Measurements from ENCODE around the gene LRSAM1.

DNA sequence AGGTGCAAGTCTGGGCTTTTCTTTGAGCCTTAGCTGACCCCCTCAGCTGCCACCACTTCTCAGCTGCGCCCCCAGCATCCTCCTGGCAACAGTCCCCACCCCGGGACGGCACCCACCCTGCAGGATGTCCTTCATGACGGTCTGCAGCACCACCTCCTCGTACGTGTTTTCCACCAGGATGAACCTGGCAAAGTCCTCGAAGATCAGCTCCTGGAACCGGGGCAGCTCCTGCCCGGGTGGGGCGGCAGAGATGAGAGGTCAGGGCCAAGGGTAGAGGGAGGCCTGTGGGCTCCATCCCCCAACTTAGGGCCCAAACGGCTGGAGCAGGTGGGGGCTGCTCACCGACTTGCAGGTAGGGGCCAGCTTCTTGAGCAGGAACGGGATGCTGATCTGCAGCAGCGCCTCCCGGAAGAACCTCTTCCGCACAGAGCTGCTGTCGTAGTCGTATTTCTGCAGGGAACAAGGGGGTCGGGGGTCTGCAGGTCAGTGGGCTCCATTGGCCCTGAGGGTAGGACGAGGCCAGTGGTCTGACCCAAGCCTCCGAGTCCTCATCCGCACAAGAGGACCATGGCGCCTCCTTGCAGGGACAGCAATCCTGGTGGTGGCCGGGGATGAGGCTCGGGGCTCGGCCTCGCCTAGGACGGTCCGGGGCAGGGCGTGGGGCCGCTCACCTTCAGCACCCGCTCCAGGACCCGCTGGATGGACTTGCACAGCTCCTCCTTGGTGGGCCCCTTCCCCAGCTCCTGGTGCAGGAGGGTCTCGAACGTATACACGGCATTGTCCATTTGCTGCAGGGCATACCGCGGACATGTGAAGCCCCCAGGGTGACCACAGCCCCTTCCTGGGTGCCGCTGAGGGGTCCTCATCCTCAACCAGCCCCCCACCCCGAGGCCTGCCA lies 56.7 kb downstream of the LRSAM1 start:
- TF ChIP-seq, protein P1, sequence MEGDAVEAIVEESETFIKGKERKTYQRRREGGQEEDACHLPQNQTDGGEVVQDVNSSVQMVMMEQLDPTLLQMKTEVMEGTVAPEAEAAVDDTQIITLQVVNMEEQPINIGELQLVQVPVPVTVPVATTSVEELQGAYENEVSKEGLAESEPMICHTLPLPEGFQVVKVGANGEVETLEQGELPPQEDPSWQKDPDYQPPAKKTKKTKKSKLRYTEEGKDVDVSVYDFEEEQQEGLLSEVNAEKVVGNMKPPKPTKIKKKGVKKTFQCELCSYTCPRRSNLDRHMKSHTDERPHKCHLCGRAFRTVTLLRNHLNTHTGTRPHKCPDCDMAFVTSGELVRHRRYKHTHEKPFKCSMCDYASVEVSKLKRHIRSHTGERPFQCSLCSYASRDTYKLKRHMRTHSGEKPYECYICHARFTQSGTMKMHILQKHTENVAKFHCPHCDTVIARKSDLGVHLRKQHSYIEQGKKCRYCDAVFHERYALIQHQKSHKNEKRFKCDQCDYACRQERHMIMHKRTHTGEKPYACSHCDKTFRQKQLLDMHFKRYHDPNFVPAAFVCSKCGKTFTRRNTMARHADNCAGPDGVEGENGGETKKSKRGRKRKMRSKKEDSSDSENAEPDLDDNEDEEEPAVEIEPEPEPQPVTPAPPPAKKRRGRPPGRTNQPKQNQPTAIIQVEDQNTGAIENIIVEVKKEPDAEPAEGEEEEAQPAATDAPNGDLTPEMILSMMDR (IDR thresholded peaks at IDR 0.05; ENCODE audit: low read depth, low read length): no peak
- no peak for TF ChIP-seq POLR2A (IDR thresholded peaks at IDR 0.05; ENCODE audit: extremely low read depth, insufficient read length)

Data from NB4 (cell line).